ENCODE results near the gene LLPH.

LLPH gene

DNA sequence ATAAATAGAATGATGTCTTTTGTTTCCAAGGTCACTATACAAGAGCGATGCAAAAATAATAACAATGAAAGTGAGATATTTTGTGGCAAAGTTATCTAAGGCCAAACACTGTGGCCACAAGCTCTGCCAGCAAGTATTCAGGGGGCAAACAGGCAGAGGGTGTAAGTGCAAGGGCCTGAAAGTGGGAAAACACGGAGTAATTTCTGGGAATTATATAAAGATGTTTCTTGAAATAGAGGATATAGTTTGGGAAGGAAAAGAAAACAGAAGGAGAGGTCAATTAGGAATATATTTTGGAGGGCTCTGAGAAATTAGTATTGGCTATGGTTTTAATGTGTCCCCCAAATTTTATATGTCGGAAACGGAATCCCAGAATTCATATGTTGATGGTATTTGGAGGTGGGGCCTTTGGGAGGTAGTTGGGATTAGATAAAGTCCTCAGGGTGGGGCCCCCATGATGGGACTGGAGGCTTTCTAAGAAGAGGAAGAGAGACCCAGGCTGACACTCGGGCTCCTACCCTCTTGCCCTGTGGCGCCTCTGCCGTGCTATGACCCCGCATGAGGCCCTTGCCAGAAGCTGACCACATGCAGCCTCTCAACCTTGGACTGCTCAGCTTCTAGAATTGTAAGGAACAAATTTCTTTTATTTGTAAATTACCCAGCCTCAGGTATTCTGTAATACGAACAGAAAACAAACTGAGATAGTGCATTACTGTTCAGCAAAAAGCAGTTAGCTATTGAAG lies 60.0 kb downstream of the LLPH start:
- TF ChIP-seq, protein P1, sequence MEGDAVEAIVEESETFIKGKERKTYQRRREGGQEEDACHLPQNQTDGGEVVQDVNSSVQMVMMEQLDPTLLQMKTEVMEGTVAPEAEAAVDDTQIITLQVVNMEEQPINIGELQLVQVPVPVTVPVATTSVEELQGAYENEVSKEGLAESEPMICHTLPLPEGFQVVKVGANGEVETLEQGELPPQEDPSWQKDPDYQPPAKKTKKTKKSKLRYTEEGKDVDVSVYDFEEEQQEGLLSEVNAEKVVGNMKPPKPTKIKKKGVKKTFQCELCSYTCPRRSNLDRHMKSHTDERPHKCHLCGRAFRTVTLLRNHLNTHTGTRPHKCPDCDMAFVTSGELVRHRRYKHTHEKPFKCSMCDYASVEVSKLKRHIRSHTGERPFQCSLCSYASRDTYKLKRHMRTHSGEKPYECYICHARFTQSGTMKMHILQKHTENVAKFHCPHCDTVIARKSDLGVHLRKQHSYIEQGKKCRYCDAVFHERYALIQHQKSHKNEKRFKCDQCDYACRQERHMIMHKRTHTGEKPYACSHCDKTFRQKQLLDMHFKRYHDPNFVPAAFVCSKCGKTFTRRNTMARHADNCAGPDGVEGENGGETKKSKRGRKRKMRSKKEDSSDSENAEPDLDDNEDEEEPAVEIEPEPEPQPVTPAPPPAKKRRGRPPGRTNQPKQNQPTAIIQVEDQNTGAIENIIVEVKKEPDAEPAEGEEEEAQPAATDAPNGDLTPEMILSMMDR (IDR thresholded peaks at IDR 0.05), result no peak

DNA sequence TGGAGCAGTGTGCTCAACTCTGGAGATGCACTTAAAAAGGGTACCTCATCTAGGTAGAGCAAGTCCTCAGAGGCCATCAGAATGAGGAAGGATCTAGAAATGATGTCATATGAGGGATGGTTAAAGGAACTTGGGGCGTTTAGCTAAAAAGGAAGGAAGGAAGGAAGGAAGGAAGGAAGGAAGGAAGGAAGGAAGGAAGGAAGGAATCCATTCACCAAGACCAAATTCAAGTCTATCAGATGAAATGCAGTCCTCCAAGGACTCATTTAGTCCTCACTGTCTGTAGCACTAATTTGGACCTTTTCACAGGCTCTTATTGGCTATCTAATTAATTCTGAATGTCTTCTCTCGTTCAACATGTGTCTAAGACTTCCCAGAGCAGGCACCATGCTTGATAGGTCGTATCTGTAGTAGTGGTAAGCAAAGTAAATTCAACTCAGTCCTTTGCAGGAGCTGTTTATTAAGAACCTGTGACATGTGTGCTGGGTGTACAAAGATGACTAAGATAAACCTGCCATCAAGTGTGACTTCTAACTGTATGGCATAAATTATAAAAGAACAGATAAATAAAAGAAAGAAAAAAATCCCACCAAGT lies 63.5 kb downstream of the LLPH start:
- TF ChIP-seq, protein P1 (IDR thresholded peaks at IDR 0.05), result no peak

Data from LNCAP (cell line).